Measurements from ENCODE around the gene DCTPP1.
"Not testable (repeated sequence)": the region's sequence is repeated elsewhere in the genome, so short reads cannot be mapped to it uniquely, and the experiment has no call there.

DCTPP1 gene

GRCh38 chr16:30470170-30470512 lies 40.3 kb upstream of the DCTPP1 start:
- no peaks in the 10 kb centered on the region for H4K20me1 ChIP-seq (ENCODE audit: insufficient read depth, low read length, poor library complexity, severe bottlenecking)
- no peak overlapping the region for H3K4me3 ChIP-seq (ENCODE audit: low read length, poor library complexity, severe bottlenecking)
- H3F3A ChIP-seq (ENCODE audit: low read depth) = no peaks in the 10 kb centered on the region
- no peak for TF ChIP-seq EZH2phosphoT487 (IDR thresholded peaks at IDR 0.05; ENCODE audit: borderline replicate concordance)
- no peak for TF ChIP-seq CTCF (conservative IDR thresholded peaks at IDR 0.05; ENCODE audit: low read length)
- no peaks in the 10 kb centered on the region for H3K9me2 ChIP-seq (replicated peaks; ENCODE audit: low read depth, low read length)
- peaks cover 26% of the 10 kb centered on the region for H3K79me2 ChIP-seq (ENCODE audit: insufficient read depth, low read length)
- H3K4me1 ChIP-seq (ENCODE audit: insufficient read depth, low read length, poor library complexity, severe bottlenecking) = peaks cover 50% of the 10 kb centered on the region
- no peaks in the 10 kb centered on the region for H3K36me3 ChIP-seq (ENCODE audit: insufficient read depth, low read length)
- no peaks in the 10 kb centered on the region for H3K9me3 ChIP-seq (ENCODE audit: insufficient read depth, low read depth, low read length)
- H3K27me3 ChIP-seq (ENCODE audit: insufficient read depth, low read length, poor library complexity, severe bottlenecking) = no peaks in the 10 kb centered on the region
- no peak overlapping the region for H3K4me2 ChIP-seq (ENCODE audit: low read depth, low read length, poor library complexity, severe bottlenecking)
- H3K9ac ChIP-seq (ENCODE audit: low read depth, low read length, poor library complexity, severe bottlenecking) = no peak overlapping the region
- H2AFZ ChIP-seq (ENCODE audit: low read length) = no peak overlapping the region

GRCh38 chr16:30464078-30464477 lies 34.2 kb upstream of the DCTPP1 start:
- Histone ChIP-seq H3K79me2 (ENCODE audit: insufficient read depth, low read length) (no peaks in the 10 kb centered on the region), H3K4me3 (ENCODE audit: low read length, poor library complexity, severe bottlenecking) (no peak overlapping the region), H3F3A (ENCODE audit: low read depth) (0 out of 2 replicates have a peak, but pooled peaks cover 2% of the 10 kb centered on the region), H3K9me3 (ENCODE audit: insufficient read depth, low read depth, low read length) (no peaks in the 10 kb centered on the region), H3K4me2 (ENCODE audit: low read depth, low read length, poor library complexity, severe bottlenecking) (no peak overlapping the region), H3K9ac (ENCODE audit: low read depth, low read length, poor library complexity, severe bottlenecking) (no peak overlapping the region), H2AFZ (ENCODE audit: low read length) (no peak overlapping the region), H3K27me3 (ENCODE audit: insufficient read depth, low read length, poor library complexity, severe bottlenecking) (no peaks in the 10 kb centered on the region), H4K20me1 (ENCODE audit: insufficient read depth, low read length, poor library complexity, severe bottlenecking) (no peaks in the 10 kb centered on the region), H3K9me2 (replicated peaks; ENCODE audit: low read depth, low read length) (no peaks in the 10 kb centered on the region), H3K4me1 (ENCODE audit: insufficient read depth, low read length, poor library complexity, severe bottlenecking) (peaks cover 24% of the 10 kb centered on the region), H3K36me3 (ENCODE audit: insufficient read depth, low read length) (no peaks in the 10 kb centered on the region)
- TF ChIP-seq CTCF (conservative IDR thresholded peaks at IDR 0.05; ENCODE audit: low read length) (no peak), EZH2phosphoT487 (IDR thresholded peaks at IDR 0.05; ENCODE audit: borderline replicate concordance) (no peak)

GRCh38 chr16:30461426-30461825 lies 31.6 kb upstream of the DCTPP1 start:
- H3K9me2 ChIP-seq (replicated peaks; ENCODE audit: low read depth, low read length); H3K9me3 ChIP-seq (ENCODE audit: insufficient read depth, low read depth, low read length); H3F3A ChIP-seq (ENCODE audit: low read depth); H3K79me2 ChIP-seq (ENCODE audit: insufficient read depth, low read length); H3K36me3 ChIP-seq (ENCODE audit: insufficient read depth, low read length); H3K27me3 ChIP-seq (ENCODE audit: insufficient read depth, low read length, poor library complexity, severe bottlenecking); H4K20me1 ChIP-seq (ENCODE audit: insufficient read depth, low read length, poor library complexity, severe bottlenecking); H3K4me3 ChIP-seq (ENCODE audit: low read length, poor library complexity, severe bottlenecking); H3K4me2 ChIP-seq (ENCODE audit: low read depth, low read length, poor library complexity, severe bottlenecking); H3K9ac ChIP-seq (ENCODE audit: low read depth, low read length, poor library complexity, severe bottlenecking); H2AFZ ChIP-seq (ENCODE audit: low read length): not testable (repeated sequence)
- peaks cover 42% of the 10 kb centered on the region for H3K4me1 ChIP-seq (ENCODE audit: insufficient read depth, low read length, poor library complexity, severe bottlenecking)

GRCh38 chr16:30459456-30459855 lies 29.6 kb upstream of the DCTPP1 start:
- H3K9me3 ChIP-seq (ENCODE audit: insufficient read depth, low read depth, low read length) = no peaks in the 10 kb centered on the region
- H3K36me3 ChIP-seq (ENCODE audit: insufficient read depth, low read length) = no peaks in the 10 kb centered on the region
- 0 out of 2 replicates have a peak overlapping the region, but pooled peaks have one; percentile 9 for H2AFZ ChIP-seq (ENCODE audit: low read length)
- peak overlapping the region; percentile 70 for H3K4me2 ChIP-seq (ENCODE audit: low read depth, low read length, poor library complexity, severe bottlenecking)
- no peaks in the 10 kb centered on the region for H3K9me2 ChIP-seq (replicated peaks; ENCODE audit: low read depth, low read length)
- no peaks in the 10 kb centered on the region for H3K27me3 ChIP-seq (ENCODE audit: insufficient read depth, low read length, poor library complexity, severe bottlenecking)
- H4K20me1 ChIP-seq (ENCODE audit: insufficient read depth, low read length, poor library complexity, severe bottlenecking) = no peaks in the 10 kb centered on the region
- TF ChIP-seq CTCF (conservative IDR thresholded peaks at IDR 0.05; ENCODE audit: low read length) = no peak
- no peak for TF ChIP-seq EZH2phosphoT487 (IDR thresholded peaks at IDR 0.05; ENCODE audit: borderline replicate concordance)
- peaks cover 39% of the 10 kb centered on the region for H3K4me1 ChIP-seq (ENCODE audit: insufficient read depth, low read length, poor library complexity, severe bottlenecking)
- H3K79me2 ChIP-seq (ENCODE audit: insufficient read depth, low read length) = no peaks in the 10 kb centered on the region
- peak overlapping the region; percentile 73 for H3K9ac ChIP-seq (ENCODE audit: low read depth, low read length, poor library complexity, severe bottlenecking)
- H3F3A ChIP-seq (ENCODE audit: low read depth) = 0 out of 2 replicates have a peak, but pooled peaks cover 2% of the 10 kb centered on the region
- peak overlapping the region; percentile 47 for H3K4me3 ChIP-seq (ENCODE audit: low read length, poor library complexity, severe bottlenecking)
